ENCODE results near the gene DNAI7. TPM values are rescaled to one million over a fixed set of nuclear protein-coding genes. Genes with fewer than 3 reads are reported as not detected.
A peak's percentile ranks its signal among the peaks of the same experiment; 100 is the strongest.

Gene DNAI7
- total RNA-seq, 1 donor from 2014 or later: 3.3 TPM

DNA sequence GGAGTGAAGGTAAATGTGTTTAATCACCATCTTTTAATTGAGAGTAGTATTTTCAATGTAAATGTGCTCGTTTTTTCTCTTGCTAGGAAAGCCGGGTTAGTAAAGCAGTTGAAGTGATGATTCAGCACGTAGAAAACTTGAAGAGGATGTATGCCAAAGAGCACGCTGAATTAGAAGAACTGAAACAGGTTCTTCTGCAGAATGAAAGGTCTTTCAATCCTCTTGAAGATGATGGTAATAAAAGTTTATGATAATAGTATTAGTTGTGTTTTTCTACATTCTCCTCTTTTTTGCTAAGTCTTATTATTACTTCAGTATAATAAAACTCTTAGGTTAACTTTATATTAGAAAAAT lies 93.9 kb downstream of the DNAI7 start:
- Mint-ChIP-seq H3K36me3 (ENCODE audit: insufficient read depth) (no peaks in the 10 kb centered on the region), H3K9me3 (ENCODE audit: low read depth) (no peaks in the 10 kb centered on the region), H3K27me3 (no peaks in the 10 kb centered on the region), H3K4me3 (ENCODE audit: low read depth) (no peak overlapping the region), H3K27ac (no peak overlapping the region), H3K4me1 (ENCODE audit: low read depth) (no peaks in the 10 kb centered on the region)
- TF ChIP-seq, protein P1, sequence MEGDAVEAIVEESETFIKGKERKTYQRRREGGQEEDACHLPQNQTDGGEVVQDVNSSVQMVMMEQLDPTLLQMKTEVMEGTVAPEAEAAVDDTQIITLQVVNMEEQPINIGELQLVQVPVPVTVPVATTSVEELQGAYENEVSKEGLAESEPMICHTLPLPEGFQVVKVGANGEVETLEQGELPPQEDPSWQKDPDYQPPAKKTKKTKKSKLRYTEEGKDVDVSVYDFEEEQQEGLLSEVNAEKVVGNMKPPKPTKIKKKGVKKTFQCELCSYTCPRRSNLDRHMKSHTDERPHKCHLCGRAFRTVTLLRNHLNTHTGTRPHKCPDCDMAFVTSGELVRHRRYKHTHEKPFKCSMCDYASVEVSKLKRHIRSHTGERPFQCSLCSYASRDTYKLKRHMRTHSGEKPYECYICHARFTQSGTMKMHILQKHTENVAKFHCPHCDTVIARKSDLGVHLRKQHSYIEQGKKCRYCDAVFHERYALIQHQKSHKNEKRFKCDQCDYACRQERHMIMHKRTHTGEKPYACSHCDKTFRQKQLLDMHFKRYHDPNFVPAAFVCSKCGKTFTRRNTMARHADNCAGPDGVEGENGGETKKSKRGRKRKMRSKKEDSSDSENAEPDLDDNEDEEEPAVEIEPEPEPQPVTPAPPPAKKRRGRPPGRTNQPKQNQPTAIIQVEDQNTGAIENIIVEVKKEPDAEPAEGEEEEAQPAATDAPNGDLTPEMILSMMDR (IDR thresholded peaks at IDR 0.05; ENCODE audit: unreplicated experiment): no peak
- DNase-seq (ENCODE audit: low spot score, unreplicated experiment): no peak

DNA sequence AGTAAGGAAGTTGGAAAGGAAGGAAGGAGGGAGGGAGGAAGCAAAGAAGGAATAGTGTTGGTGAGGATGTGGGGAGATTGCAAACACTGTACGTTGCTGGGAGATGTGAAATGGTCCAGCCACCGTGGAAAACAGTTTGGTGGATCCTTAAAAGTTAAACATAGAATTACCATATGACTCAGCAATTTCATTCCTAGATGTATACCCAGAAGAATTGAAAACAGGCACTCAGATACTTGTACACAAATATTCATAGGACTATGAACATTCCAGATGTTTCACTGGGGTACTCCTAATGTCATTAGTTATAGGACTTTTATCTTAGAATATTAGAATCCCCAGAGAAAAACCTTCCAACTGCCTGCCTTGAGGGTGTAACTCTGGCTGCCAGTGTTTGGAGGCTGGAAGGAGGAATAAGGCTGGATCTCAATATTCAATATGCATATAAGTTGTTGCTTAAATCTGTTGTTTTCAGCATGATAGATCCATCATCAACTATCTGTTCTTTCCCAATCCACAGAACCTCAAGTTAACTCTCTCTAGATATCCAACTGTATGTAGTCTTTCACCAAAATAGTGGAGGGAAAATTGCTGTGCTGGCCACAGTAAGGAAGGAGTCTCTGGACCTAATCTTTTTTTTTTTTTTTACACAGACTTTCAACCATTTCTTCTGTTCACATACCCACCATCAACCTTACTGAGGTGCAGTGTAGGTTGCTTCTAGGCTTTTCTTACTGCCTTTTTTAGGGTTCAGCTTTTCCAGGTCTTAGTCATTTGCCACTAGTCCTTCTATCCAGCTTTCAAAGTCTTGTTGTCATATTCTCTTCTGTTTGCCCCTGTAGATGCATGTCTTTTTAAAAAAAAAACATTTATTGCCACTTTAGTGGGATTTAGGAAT lies 94.5 kb downstream of the DNAI7 start:
- no peaks in the 10 kb centered on the region for H3K36me3 Mint-ChIP-seq (ENCODE audit: insufficient read depth)
- TF ChIP-seq, protein P1 (IDR thresholded peaks at IDR 0.05; ENCODE audit: unreplicated experiment): no peak
- no peaks in the 10 kb centered on the region for H3K27me3 Mint-ChIP-seq
- no peaks in the 10 kb centered on the region for H3K4me1 Mint-ChIP-seq (ENCODE audit: low read depth)
- no peak overlapping the region for H3K4me3 Mint-ChIP-seq (ENCODE audit: low read depth)
- H3K9me3 Mint-ChIP-seq (ENCODE audit: low read depth): no peaks in the 10 kb centered on the region
- H3K27ac Mint-ChIP-seq: peak overlapping the region; percentile 7
- no peak for DNase-seq (ENCODE audit: low spot score, unreplicated experiment)

DNA sequence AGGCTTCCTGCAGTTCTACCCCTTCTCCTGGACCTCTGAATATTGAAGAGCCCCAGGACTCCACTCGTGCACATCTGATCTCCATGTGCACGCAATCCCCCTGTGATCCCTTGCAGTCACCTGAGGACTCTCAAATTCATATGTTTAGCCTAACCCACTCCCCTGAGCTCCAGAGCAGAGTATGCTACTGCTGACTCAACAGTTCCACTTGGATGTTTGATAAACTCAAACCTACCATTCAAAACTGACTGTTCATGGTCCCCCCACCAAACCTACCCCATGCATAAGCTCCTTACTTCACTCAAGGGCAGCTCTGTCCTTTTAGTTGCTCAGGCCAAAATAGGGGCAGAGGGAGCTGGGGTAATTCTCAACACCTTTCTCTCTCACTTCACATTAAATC lies 96.0 kb downstream of the DNAI7 start:
- Mint-ChIP-seq H3K4me3 (ENCODE audit: low read depth) (no peak overlapping the region), H3K27me3 (no peaks in the 10 kb centered on the region), H3K4me1 (ENCODE audit: low read depth) (no peaks in the 10 kb centered on the region), H3K9me3 (ENCODE audit: low read depth) (peaks cover 6% of the 10 kb centered on the region), H3K36me3 (ENCODE audit: insufficient read depth) (peaks cover 2% of the 10 kb centered on the region), H3K27ac (no peak overlapping the region)
- DNase-seq (ENCODE audit: low spot score, unreplicated experiment): no peak
- TF ChIP-seq, protein P1 (IDR thresholded peaks at IDR 0.05; ENCODE audit: unreplicated experiment): no peak

DNA sequence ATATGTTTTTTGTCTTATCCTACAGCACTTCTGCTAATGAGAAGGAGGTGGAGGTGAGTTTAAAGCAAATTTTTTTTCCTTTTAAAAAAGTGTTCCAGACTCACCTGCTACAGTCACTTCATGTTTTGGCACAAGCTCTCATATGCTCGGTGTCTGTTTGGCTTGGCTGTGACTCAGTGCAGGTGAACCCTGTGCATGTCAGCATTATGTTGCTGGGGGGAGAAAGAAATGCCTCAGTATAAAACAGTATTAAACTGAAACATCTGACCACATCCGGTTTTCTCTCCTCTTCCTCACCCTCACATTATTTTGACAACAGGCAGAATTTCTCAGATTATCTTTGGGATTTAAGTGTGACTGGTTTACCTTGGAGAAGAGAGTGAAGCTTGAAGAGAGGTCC lies 105.2 kb downstream of the DNAI7 start:
- Mint-ChIP-seq H3K4me1 (ENCODE audit: low read depth) (no peaks in the 10 kb centered on the region), H3K9me3 (ENCODE audit: low read depth) (peaks cover 9% of the 10 kb centered on the region), H3K36me3 (ENCODE audit: insufficient read depth) (peaks cover 2% of the 10 kb centered on the region), H3K27me3 (no peaks in the 10 kb centered on the region), H3K4me3 (ENCODE audit: low read depth) (no peak overlapping the region), H3K27ac (no peak overlapping the region)
- TF ChIP-seq, protein P1 (IDR thresholded peaks at IDR 0.05; ENCODE audit: unreplicated experiment): no peak
- no peak for DNase-seq (ENCODE audit: low spot score, unreplicated experiment)

DNA sequence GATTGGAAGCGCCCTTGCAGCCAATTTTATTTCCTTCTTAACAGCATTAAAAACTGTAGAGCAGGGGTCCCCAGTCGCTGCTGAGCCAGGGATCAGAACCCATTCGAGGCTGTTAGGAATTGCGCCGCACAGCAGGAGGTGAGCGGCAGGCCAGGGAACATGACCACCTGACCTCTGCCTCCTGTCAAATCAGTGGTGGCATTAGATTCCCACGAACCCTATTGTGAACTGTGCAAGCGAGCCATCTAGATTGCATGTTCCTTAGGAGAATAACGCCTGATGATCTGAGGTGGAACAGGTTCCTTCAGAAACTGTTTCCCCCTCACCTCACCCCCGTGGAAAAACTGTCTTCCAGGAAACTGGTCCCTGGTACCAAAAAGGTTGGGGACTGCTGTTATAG lies 107.4 kb downstream of the DNAI7 start:
- H3K4me3 Mint-ChIP-seq (ENCODE audit: low read depth): no peak overlapping the region
- TF ChIP-seq, protein P1 (IDR thresholded peaks at IDR 0.05; ENCODE audit: unreplicated experiment): no peak
- H3K27ac Mint-ChIP-seq: no peak overlapping the region
- no peak for DNase-seq (ENCODE audit: low spot score, unreplicated experiment)
- H3K27me3 Mint-ChIP-seq: no peaks in the 10 kb centered on the region
- H3K4me1 Mint-ChIP-seq (ENCODE audit: low read depth): peaks cover 3% of the 10 kb centered on the region
- H3K9me3 Mint-ChIP-seq (ENCODE audit: low read depth): no peaks in the 10 kb centered on the region
- no peaks in the 10 kb centered on the region for H3K36me3 Mint-ChIP-seq (ENCODE audit: insufficient read depth)

All from progenitor cell of endocrine pancreas (in vitro differentiated cells).